Neutrophil (primary cell): ENCODE measurements around the gene IGLON5.
A peak's percentile ranks its signal among the peaks of the same experiment; 100 is the strongest.

Experiments used
- H3K27ac ChIP-seq: fragments of 200-600 bp; sonication (generic); 2 replicates; pipeline ENCODE4 v1.5.1; 2016; ENCODE audit warnings: mild to moderate bottlenecking, moderate library complexity
- H3K27me3 ChIP-seq: fragments of 200-600 bp; sonication (generic); 2 replicates; pipeline ENCODE4 v1.6.0; 2016; ENCODE audit warnings: mild to moderate bottlenecking
- H3K36me3 ChIP-seq: fragments of 200-600 bp; sonication (generic); 2 replicates; pipeline ENCODE4 v1.5.1; 2017
- H3K4me1 ChIP-seq, 2 experiments: fragments of 200-600 bp in 1 of 2; sonication (generic) in 1 of 2; 1 replicate in 1 of 2; 2 replicates in 1 of 2; pipeline versions ENCODE4 v1.5.1 to v1.6.1; 2013 to 2016; ENCODE audit warnings: low read depth in 1 of 2, low read length in 1 of 2, mild to moderate bottlenecking in 1 of 2, moderate library complexity in 1 of 2; ENCODE audit not compliant: control insufficient read depth in 1 of 2, insufficient read depth in 1 of 2
- H3K4me3 ChIP-seq, 2 experiments: fragments of 200-600 bp in 1 of 2; sonication (generic) in 1 of 2; 1 replicate in 1 of 2; 2 replicates in 1 of 2; pipeline ENCODE4 v1.5.1; 2013 to 2016; ENCODE audit warnings: low read depth in 1 of 2, low read length in 1 of 2, mild to moderate bottlenecking in 1 of 2, moderate library complexity in 1 of 2
- H3K9me3 ChIP-seq: fragments of 200-600 bp; sonication (generic); 2 replicates; pipeline ENCODE4 v1.5.1; 2016
- TF ChIP-seq, protein P1 (sequence below): fragments of 200-600 bp; sonication (generic); IDR thresholded peaks from 2 replicates; pipeline ENCODE4 v1.5.1; 2016; ENCODE audit warnings: antibody characterized with exemption

Gene IGLON5

DNA sequence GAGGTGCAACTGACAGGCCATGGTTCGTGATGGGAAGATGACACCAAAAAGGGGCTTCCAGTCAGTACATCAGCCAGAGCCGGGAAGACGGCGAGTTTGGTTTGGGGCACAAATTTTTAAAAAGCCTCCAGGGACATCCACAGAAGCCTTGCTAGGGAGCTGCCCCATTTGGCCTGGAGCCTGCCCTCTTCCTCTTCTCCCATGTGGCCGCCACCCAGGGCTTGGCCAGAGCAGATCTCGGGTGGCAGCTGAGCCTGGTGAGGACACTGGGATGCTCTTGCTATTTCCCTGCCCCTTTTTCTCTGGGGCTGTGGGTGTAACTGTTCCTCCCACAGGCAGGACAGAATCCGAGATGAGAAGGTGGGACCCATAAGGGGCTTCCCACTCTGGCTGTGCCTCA, 46.5 kb downstream of the IGLON5 start:
- TF ChIP-seq, protein P1, sequence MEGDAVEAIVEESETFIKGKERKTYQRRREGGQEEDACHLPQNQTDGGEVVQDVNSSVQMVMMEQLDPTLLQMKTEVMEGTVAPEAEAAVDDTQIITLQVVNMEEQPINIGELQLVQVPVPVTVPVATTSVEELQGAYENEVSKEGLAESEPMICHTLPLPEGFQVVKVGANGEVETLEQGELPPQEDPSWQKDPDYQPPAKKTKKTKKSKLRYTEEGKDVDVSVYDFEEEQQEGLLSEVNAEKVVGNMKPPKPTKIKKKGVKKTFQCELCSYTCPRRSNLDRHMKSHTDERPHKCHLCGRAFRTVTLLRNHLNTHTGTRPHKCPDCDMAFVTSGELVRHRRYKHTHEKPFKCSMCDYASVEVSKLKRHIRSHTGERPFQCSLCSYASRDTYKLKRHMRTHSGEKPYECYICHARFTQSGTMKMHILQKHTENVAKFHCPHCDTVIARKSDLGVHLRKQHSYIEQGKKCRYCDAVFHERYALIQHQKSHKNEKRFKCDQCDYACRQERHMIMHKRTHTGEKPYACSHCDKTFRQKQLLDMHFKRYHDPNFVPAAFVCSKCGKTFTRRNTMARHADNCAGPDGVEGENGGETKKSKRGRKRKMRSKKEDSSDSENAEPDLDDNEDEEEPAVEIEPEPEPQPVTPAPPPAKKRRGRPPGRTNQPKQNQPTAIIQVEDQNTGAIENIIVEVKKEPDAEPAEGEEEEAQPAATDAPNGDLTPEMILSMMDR = no peak
- Histone ChIP-seq H3K27me3 (no peaks in the 10 kb centered on the region), H3K4me1 (no peaks in the 10 kb centered on the region), H3K36me3 (peaks cover 8% of the 10 kb centered on the region), H3K9me3 (no peaks in the 10 kb centered on the region), H3K27ac (no peak overlapping the region), H3K4me3 (no peak overlapping the region)

DNA sequence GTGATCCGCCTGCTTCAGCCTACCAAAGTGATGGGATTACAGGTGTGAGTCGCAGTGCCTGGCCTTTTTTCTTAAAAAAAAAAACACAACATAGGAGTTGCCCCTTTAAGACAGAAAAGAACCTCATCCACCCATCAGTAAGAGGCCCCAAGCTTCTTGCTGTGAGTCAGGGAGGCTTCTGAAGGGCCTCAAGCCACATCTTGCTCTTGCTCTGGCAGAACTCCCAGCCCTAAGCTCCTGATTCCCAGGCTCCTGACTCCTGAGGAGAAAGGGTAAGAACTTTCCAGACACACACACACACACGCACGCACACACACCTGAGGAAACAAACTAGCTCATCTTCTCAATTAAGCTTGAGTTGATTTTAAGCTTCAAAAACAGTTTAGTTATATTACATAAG, 47.9 kb downstream of the IGLON5 start:
- peaks cover 0 to 2% of the 10 kb centered on the region in 2 experiments for H3K4me1 ChIP-seq
- peaks cover 2% of the 10 kb centered on the region for H3K36me3 ChIP-seq
- no peak overlapping the region for H3K4me3 ChIP-seq
- no peaks in the 10 kb centered on the region for H3K27me3 ChIP-seq
- H3K9me3 ChIP-seq = no peaks in the 10 kb centered on the region
- TF ChIP-seq, protein P1 = no peak
- no peak overlapping the region for H3K27ac ChIP-seq

DNA sequence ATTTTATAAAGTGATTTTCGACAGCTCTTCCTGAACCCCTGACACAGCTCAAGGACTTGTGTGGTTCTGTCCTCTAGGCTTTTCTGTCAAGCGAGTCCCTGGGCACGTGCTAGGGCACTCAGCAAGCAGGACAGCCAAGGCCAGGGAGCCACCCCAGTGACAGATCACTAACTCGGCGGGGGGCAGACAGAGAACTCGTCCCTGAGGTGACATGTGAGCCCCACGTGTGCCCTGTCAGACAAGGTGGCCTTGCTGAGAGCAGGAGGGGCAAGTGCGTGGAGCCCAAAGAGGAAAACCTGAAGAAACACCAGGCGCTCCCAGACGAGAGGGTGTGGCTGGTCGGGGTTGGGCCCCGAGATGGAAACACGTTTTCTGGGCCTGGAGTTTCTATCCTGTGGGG, 49.8 kb downstream of the IGLON5 start:
- TF ChIP-seq, protein P1 = no peak
- Histone ChIP-seq H3K27me3 (no peaks in the 10 kb centered on the region), H3K27ac (no peak overlapping the region), H3K36me3 (no peaks in the 10 kb centered on the region), H3K9me3 (no peaks in the 10 kb centered on the region), H3K4me1 (peaks cover 10 to 15% of the 10 kb centered on the region in 2 experiments), H3K4me3 (no peak overlapping the region)

- no peak overlapping the region for H3K4me3 ChIP-seq
- no peaks in the 10 kb centered on the region for H3K36me3 ChIP-seq
- H3K27me3 ChIP-seq = no peaks in the 10 kb centered on the region
- peaks cover 36 to 40% of the 10 kb centered on the region in 2 experiments for H3K4me1 ChIP-seq
- TF ChIP-seq, protein P1 = no peak
- no peaks in the 10 kb centered on the region for H3K9me3 ChIP-seq
- H3K27ac ChIP-seq = no peak overlapping the region
Observed at GRCh38 chr19:51364200-51365106, 53.0 kb downstream of the IGLON5 start.

GRCh38 chr19:51365211-51365964, 53.9 kb downstream of the IGLON5 start:
- Histone ChIP-seq H3K27me3 (no peaks in the 10 kb centered on the region), H3K4me3 (peak overlapping the region; percentile 90 to 96), H3K27ac (peak overlapping the region; percentile 86), H3K36me3 (no peaks in the 10 kb centered on the region), H3K4me1 (peaks cover 41 to 49% of the 10 kb centered on the region in 2 experiments), H3K9me3 (no peaks in the 10 kb centered on the region)
- TF ChIP-seq, protein P1 = no peak
